ENCODE data around the gene BICC1. TPM values are rescaled to one million over a fixed set of nuclear protein-coding genes. Genes with fewer than 3 reads are reported as not detected.

The BICC1 gene
- total RNA-seq, 1 experiment from 2014 or later: 118 TPM

DNA sequence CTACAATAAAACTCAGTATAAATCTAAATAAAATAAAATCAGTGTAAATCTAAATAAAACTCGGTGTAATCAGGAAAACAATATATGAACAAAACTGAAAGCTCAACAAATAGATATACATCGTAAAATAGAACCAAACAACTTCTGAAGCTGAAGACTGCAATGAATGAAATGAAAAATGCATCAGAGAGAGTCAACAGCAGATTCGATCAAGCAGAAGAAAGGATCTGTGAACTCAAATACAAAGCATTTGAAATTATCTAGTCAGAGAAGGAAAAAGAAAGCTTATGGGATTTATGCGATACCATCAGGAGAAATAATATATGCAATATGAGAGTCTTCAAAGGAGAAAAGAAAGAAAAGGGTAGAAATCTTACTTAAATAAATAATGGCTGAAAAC lies 255.0 kb downstream of the BICC1 start:
- ChIA-PET POLR2A (no interaction called here), CTCF (no interaction called here)
- Mint-ChIP-seq H3K36me3 (ENCODE audit: insufficient read depth, unreplicated experiment) (peaks cover 12% of the 10 kb centered on the region), H3K4me3 (ENCODE audit: unreplicated experiment) (no peak overlapping the region), H3K4me1 (ENCODE audit: low read depth, unreplicated experiment) (peaks cover 11% of the 10 kb centered on the region), H3K27me3 (ENCODE audit: insufficient read depth, unreplicated experiment) (no peaks in the 10 kb centered on the region), H3K9me3 (ENCODE audit: unreplicated experiment) (peaks cover 10% of the 10 kb centered on the region), H3K27ac (ENCODE audit: unreplicated experiment) (no peak overlapping the region)
- intact Hi-C loops (cut with micrococcal nuclease; ENCODE audit: unreplicated experiment): no loop called here
- 0 out of 2 replicates have a peak, but pooled peaks cover 5% of the 10 kb centered on the region for H3K4me1 ChIP-seq
- no peak overlapping the region for H3K4me3 ChIP-seq (ENCODE audit: low read depth, low read length)
- H3K9me3 ChIP-seq: peaks cover 4% of the 10 kb centered on the region; the same call in 1 of the 2 replicates
- BruUV-seq (replicated peaks): no TSS peak
- no peak for DNase-seq
- TF ChIP-seq, protein P1, sequence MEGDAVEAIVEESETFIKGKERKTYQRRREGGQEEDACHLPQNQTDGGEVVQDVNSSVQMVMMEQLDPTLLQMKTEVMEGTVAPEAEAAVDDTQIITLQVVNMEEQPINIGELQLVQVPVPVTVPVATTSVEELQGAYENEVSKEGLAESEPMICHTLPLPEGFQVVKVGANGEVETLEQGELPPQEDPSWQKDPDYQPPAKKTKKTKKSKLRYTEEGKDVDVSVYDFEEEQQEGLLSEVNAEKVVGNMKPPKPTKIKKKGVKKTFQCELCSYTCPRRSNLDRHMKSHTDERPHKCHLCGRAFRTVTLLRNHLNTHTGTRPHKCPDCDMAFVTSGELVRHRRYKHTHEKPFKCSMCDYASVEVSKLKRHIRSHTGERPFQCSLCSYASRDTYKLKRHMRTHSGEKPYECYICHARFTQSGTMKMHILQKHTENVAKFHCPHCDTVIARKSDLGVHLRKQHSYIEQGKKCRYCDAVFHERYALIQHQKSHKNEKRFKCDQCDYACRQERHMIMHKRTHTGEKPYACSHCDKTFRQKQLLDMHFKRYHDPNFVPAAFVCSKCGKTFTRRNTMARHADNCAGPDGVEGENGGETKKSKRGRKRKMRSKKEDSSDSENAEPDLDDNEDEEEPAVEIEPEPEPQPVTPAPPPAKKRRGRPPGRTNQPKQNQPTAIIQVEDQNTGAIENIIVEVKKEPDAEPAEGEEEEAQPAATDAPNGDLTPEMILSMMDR (IDR thresholded peaks at IDR 0.05; ENCODE audit: insufficient read depth in 1 of 2, low read depth in 1 of 2, low read length in 1 of 2, severe bottlenecking in 1 of 2, unreplicated experiment in 1 of 2): no peak
- no peaks in the 10 kb centered on the region; the same call in 1 of the 2 replicates for H3K36me3 ChIP-seq (ENCODE audit: control insufficient read depth, insufficient read depth, low read length)
- H3K27me3 ChIP-seq (replicated peaks; ENCODE audit: control insufficient read depth, insufficient read depth, low read length): no peaks in the 10 kb centered on the region

DNA sequence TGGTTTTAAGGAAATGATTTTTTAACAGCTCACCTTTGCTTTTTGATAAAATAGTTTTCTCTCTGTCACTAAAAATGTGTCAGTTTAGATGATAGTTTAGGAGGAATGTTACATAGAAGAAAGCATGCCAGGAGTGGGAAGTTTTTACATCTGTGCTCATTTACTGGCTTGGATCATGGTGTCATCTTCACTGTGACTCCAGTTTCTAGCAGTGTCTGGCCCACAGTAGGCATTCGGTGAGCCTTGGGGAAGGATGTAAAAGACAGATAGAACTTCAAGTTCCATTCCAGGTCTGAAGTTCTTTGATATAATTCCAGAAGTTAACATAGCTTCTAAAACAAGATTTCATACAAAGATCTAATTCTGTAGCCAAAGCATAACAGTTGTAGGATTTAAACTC lies 259.2 kb downstream of the BICC1 start:
- Histone ChIP-seq H3K4me3 (ENCODE audit: low read depth, low read length) (no peak overlapping the region), H3K9me3 (peaks cover 4% of the 10 kb centered on the region; the same call in 1 of the 2 replicates), H3K36me3 (ENCODE audit: control insufficient read depth, insufficient read depth, low read length) (no peaks in the 10 kb centered on the region; the same call in 1 of the 2 replicates), H3K27me3 (replicated peaks; ENCODE audit: control insufficient read depth, insufficient read depth, low read length) (no peaks in the 10 kb centered on the region), H3K4me1 (peaks cover 16% of the 10 kb centered on the region)
- Mint-ChIP-seq H3K27ac (ENCODE audit: unreplicated experiment) (no peak overlapping the region), H3K4me3 (ENCODE audit: unreplicated experiment) (no peak overlapping the region), H3K9me3 (ENCODE audit: unreplicated experiment) (no peaks in the 10 kb centered on the region), H3K36me3 (ENCODE audit: insufficient read depth, unreplicated experiment) (peaks cover 6% of the 10 kb centered on the region), H3K27me3 (ENCODE audit: insufficient read depth, unreplicated experiment) (no peaks in the 10 kb centered on the region), H3K4me1 (ENCODE audit: low read depth, unreplicated experiment) (peaks cover 19% of the 10 kb centered on the region)
- DNase-seq: no peak
- intact Hi-C loops (cut with micrococcal nuclease; ENCODE audit: unreplicated experiment): loop anchor here (5.0 kb wide), 1 partner anchor 125 kb away; no protein-coding TSS in a partner anchor
- POLR2A ChIA-PET: no interaction called here
- TF ChIP-seq, protein P1 (IDR thresholded peaks at IDR 0.05; ENCODE audit: insufficient read depth in 1 of 2, low read depth in 1 of 2, low read length in 1 of 2, severe bottlenecking in 1 of 2, unreplicated experiment in 1 of 2): no peak
- no TSS peak for BruUV-seq (replicated peaks)
- CTCF ChIA-PET: no interaction called here

DNA sequence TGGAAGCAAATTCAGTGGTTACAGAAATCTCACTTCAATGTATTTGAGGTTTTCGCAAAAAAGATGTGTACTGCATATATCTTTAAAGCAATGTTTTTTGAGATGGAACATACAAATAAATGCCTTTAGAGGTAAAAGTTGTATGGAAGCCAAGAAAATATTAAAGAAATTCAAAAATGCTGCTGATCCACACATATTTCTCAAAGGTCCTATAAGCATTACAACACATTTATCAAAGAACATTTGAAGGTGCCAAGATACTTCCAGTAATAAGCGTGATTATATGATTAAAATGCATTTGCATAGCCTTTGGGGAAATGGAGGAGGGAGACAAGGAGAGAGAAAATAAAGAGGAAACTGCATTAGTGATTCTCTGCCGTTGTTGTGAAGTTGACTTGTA lies 260.1 kb downstream of the BICC1 start:
- POLR2A ChIA-PET: no interaction called here
- no TSS peak for BruUV-seq (replicated peaks)
- H3K9me3 ChIP-seq: peaks cover 1% of the 10 kb centered on the region; the same call in 1 of the 2 replicates
- no peak for DNase-seq
- Mint-ChIP-seq H3K27ac (ENCODE audit: unreplicated experiment) (no peak overlapping the region), H3K36me3 (ENCODE audit: insufficient read depth, unreplicated experiment) (no peaks in the 10 kb centered on the region), H3K4me1 (ENCODE audit: low read depth, unreplicated experiment) (peaks cover 19% of the 10 kb centered on the region), H3K9me3 (ENCODE audit: unreplicated experiment) (no peaks in the 10 kb centered on the region), H3K27me3 (ENCODE audit: insufficient read depth, unreplicated experiment) (no peaks in the 10 kb centered on the region), H3K4me3 (ENCODE audit: unreplicated experiment) (no peak overlapping the region)
- intact Hi-C loops (cut with micrococcal nuclease; ENCODE audit: unreplicated experiment): loop anchor here (5.0 kb wide), 1 partner anchor 125 kb away; no protein-coding TSS in a partner anchor
- H3K4me1 ChIP-seq: peaks cover 11% of the 10 kb centered on the region
- H3K36me3 ChIP-seq (ENCODE audit: control insufficient read depth, insufficient read depth, low read length): no peaks in the 10 kb centered on the region
- CTCF ChIA-PET: no interaction called here
- TF ChIP-seq, protein P1 (IDR thresholded peaks at IDR 0.05; ENCODE audit: insufficient read depth in 1 of 2, low read depth in 1 of 2, low read length in 1 of 2, severe bottlenecking in 1 of 2, unreplicated experiment in 1 of 2): no peak
- no peak overlapping the region for H3K4me3 ChIP-seq (ENCODE audit: low read depth, low read length)
- no peaks in the 10 kb centered on the region for H3K27me3 ChIP-seq (replicated peaks; ENCODE audit: control insufficient read depth, insufficient read depth, low read length)
